Measurements from ENCODE around the gene PRPF31. TPM values are rescaled to one million over a fixed set of nuclear protein-coding genes. Genes with fewer than 3 reads are reported as not detected.

The PRPF31 gene
- total and polyA plus RNA-seq, 2 of the 13 experiments (the other 11 are each of a cell fraction or from before 2014, with no cell fraction given): 23.8 to 63.8 TPM

DNA sequence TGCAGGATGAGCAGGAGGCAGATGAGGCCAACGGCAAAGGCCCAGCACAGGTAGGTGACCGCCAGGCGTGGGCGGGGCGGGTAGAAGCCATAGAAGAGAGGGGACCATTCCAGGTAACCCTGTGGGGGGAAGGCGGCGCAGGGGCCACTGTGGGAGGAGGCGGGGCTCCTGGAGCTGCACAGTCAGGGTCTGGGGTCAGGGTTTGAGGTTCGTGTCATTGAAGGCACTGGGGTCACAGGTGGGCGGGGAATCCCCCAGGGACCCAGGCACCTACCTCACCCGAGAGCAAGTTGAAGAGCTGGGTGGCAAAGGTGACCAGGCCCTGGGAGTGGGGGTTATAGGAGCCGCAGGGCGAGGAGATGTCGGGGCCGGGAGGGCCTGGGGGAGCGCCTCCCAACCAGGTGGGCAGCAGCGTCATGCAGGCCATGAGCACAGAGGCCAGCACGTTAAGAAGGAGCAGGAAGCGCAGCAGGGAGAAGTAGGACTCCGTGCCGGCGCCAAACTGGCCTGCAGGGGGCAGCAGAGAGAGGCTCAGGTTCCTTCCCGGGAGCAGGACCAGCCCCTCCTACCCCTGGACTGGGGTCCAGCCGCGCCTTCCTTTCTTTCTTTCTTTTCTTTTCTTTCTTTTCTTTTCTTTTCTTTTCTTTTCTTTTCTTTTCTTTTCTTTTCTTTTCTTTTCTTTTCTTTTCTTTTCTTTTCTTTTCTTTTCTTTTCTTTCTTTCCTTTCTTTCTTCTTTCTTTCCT is 52.8 kb downstream of the PRPF31 start (continued):
- no peak for TF ChIP-seq SP2 (CRISPR knock-in tag; IDR thresholded peaks at IDR 0.05)
- TF ChIP-seq, protein P1, sequence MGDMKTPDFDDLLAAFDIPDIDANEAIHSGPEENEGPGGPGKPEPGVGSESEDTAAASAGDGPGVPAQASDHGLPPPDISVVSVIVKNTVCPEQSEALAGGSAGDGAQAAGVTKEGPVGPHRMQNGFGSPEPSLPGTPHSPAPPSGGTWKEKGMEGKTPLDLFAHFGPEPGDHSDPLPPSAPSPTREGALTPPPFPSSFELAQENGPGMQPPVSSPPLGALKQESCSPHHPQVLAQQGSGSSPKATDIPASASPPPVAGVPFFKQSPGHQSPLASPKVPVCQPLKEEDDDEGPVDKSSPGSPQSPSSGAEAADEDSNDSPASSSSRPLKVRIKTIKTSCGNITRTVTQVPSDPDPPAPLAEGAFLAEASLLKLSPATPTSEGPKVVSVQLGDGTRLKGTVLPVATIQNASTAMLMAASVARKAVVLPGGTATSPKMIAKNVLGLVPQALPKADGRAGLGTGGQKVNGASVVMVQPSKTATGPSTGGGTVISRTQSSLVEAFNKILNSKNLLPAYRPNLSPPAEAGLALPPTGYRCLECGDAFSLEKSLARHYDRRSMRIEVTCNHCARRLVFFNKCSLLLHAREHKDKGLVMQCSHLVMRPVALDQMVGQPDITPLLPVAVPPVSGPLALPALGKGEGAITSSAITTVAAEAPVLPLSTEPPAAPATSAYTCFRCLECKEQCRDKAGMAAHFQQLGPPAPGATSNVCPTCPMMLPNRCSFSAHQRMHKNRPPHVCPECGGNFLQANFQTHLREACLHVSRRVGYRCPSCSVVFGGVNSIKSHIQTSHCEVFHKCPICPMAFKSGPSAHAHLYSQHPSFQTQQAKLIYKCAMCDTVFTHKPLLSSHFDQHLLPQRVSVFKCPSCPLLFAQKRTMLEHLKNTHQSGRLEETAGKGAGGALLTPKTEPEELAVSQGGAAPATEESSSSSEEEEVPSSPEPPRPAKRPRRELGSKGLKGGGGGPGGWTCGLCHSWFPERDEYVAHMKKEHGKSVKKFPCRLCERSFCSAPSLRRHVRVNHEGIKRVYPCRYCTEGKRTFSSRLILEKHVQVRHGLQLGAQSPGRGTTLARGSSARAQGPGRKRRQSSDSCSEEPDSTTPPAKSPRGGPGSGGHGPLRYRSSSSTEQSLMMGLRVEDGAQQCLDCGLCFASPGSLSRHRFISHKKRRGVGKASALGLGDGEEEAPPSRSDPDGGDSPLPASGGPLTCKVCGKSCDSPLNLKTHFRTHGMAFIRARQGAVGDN (CRISPR knock-in tag; IDR thresholded peaks at IDR 0.05): peak; percentile 35
- no peak for TF ChIP-seq TBX2 (CRISPR knock-in tag; IDR thresholded peaks at IDR 0.05; ENCODE audit: borderline replicate concordance)
- TF ChIP-seq, protein P2, sequence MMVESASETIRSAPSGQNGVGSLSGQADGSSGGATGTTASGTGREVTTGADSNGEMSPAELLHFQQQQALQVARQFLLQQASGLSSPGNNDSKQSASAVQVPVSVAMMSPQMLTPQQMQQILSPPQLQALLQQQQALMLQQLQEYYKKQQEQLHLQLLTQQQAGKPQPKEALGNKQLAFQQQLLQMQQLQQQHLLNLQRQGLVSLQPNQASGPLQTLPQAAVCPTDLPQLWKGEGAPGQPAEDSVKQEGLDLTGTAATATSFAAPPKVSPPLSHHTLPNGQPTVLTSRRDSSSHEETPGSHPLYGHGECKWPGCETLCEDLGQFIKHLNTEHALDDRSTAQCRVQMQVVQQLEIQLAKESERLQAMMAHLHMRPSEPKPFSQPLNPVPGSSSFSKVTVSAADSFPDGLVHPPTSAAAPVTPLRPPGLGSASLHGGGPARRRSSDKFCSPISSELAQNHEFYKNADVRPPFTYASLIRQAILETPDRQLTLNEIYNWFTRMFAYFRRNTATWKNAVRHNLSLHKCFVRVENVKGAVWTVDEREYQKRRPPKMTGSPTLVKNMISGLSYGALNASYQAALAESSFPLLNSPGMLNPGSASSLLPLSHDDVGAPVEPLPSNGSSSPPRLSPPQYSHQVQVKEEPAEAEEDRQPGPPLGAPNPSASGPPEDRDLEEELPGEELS (CRISPR knock-in tag; IDR thresholded peaks at IDR 0.05): no peak
- no peak for TF ChIP-seq PAX8 (CRISPR knock-in tag; IDR thresholded peaks at IDR 0.05; ENCODE audit: borderline replicate concordance)
- TF ChIP-seq ZNF124 (CRISPR knock-in tag; IDR thresholded peaks at IDR 0.05): 0 out of 2 replicates have a peak, but pooled peaks have one; percentile 35
- no peak for TF ChIP-seq TAF15 (IDR thresholded peaks at IDR 0.05; ENCODE audit: low read depth, low read length, poor library complexity, severe bottlenecking)
- no peak for TF ChIP-seq KLF15 (CRISPR knock-in tag; IDR thresholded peaks at IDR 0.05; ENCODE audit: borderline replicate concordance)
- peak; percentile 50; the same call in 1 of the 2 replicates for TF ChIP-seq ERF (CRISPR knock-in tag; IDR thresholded peaks at IDR 0.05)
- peak; percentile 49 for TF ChIP-seq ELF1 (CRISPR knock-in tag; IDR thresholded peaks at IDR 0.05)
- TF ChIP-seq, protein P3, sequence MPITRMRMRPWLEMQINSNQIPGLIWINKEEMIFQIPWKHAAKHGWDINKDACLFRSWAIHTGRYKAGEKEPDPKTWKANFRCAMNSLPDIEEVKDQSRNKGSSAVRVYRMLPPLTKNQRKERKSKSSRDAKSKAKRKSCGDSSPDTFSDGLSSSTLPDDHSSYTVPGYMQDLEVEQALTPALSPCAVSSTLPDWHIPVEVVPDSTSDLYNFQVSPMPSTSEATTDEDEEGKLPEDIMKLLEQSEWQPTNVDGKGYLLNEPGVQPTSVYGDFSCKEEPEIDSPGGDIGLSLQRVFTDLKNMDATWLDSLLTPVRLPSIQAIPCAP (CRISPR knock-in tag; IDR thresholded peaks at IDR 0.05; ENCODE audit: low read depth): no peak
- TF ChIP-seq ZNF451 (CRISPR knock-in tag; IDR thresholded peaks at IDR 0.05): no peak
- TF ChIP-seq ZNF605 (CRISPR knock-in tag; IDR thresholded peaks at IDR 0.05): no peak
- no peak for TF ChIP-seq FOSL2 (CRISPR knock-in tag; IDR thresholded peaks at IDR 0.05)
- no peak for TF ChIP-seq MBNL3 (CRISPR knock-in tag; conservative IDR thresholded peaks at IDR 0.05)
- no peak for TF ChIP-seq ADNP (CRISPR knock-in tag; IDR thresholded peaks at IDR 0.05)
- TF ChIP-seq CEBPG (CRISPR knock-in tag; IDR thresholded peaks at IDR 0.05): no peak
- TF ChIP-seq, protein P4, sequence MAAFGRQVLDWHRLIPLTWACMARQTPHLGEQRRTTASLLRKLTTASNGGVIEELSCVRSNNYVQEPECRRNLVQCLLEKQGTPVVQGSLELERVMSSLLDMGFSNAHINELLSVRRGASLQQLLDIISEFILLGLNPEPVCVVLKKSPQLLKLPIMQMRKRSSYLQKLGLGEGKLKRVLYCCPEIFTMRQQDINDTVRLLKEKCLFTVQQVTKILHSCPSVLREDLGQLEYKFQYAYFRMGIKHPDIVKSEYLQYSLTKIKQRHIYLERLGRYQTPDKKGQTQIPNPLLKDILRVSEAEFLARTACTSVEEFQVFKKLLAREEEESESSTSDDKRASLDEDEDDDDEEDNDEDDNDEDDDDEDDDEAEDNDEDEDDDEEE (CRISPR knock-in tag; IDR thresholded peaks at IDR 0.05): no peak
- TF ChIP-seq ZNF224 (CRISPR knock-in tag; IDR thresholded peaks at IDR 0.05): no peak
- TF ChIP-seq ZNF12 (CRISPR knock-in tag; IDR thresholded peaks at IDR 0.05): peak; percentile 93
- TF ChIP-seq, protein P5, sequence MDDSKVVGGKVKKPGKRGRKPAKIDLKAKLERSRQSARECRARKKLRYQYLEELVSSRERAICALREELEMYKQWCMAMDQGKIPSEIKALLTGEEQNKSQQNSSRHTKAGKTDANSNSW (CRISPR knock-in tag; IDR thresholded peaks at IDR 0.05; ENCODE audit: borderline replicate concordance): no peak
- 0 out of 2 replicates have a peak, but pooled peaks have one; percentile 19 for TF ChIP-seq THAP11 (CRISPR knock-in tag; IDR thresholded peaks at IDR 0.05)
- no peak for TF ChIP-seq HES4 (CRISPR knock-in tag; IDR thresholded peaks at IDR 0.05; ENCODE audit: borderline replicate concordance)
